PC-9 (cell line): ENCODE data around the gene FMO5.

Experiments used
- EZH2 ChIP-seq: fragments of 200-600 bp; sonication (generic); IDR thresholded peaks from 2 replicates; pipeline ENCODE4 v1.8.0; 2017; ENCODE audit warnings: antibody characterized with exemption, low read depth
- TF ChIP-seq, protein P1 (sequence below): fragments of 200-600 bp; sonication (generic); conservative IDR thresholded peaks from 2 replicates; pipeline ENCODE4 v1.6.1; 2017; ENCODE audit warnings: mixed run types, antibody characterized with exemption, mild to moderate bottlenecking, moderate library complexity

DNA sequence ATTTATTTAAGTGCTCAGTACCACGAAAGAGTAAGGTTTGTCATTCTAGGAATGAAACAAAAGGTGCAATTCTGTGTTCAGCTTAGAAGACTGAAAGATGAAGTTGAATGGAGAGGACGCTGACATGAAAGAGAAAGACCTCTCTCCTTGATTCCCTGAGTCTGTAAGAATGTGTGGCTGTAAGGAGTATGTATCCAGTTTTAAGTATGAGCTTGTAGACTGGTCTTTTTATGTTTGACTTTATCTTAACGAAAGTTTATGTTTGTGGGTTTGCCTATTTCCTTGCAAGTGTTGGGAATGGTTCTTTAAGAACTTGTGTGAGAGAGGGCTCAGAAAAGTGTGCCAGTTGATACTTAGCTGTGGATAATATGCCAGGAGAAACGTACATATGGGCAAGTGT, 18.7 kb upstream of the FMO5 start:
- TF ChIP-seq, protein P1, sequence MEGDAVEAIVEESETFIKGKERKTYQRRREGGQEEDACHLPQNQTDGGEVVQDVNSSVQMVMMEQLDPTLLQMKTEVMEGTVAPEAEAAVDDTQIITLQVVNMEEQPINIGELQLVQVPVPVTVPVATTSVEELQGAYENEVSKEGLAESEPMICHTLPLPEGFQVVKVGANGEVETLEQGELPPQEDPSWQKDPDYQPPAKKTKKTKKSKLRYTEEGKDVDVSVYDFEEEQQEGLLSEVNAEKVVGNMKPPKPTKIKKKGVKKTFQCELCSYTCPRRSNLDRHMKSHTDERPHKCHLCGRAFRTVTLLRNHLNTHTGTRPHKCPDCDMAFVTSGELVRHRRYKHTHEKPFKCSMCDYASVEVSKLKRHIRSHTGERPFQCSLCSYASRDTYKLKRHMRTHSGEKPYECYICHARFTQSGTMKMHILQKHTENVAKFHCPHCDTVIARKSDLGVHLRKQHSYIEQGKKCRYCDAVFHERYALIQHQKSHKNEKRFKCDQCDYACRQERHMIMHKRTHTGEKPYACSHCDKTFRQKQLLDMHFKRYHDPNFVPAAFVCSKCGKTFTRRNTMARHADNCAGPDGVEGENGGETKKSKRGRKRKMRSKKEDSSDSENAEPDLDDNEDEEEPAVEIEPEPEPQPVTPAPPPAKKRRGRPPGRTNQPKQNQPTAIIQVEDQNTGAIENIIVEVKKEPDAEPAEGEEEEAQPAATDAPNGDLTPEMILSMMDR: no peak
- no peak for TF ChIP-seq EZH2
